Skin epidermis (tissue), 12 donors: ENCODE results near the gene SLC66A3.
A peak's percentile ranks its signal among the peaks of the same experiment; 100 is the strongest.

ENCODE experiments used
- H3K27ac ChIP-seq, 21 experiments: fragments of 200-600 bp; sonication (generic) in 11 of 21; one replicate each; pipeline ENCODE4 v1.5.0; 2020; ENCODE audit warnings: mild to moderate bottlenecking in 3 of 21, inconsistent platforms in 2 of 21, moderate library complexity in 2 of 21
- H3K4me3 ChIP-seq, 7 experiments: fragments of 200-600 bp; sonication (generic) in 2 of 7; one replicate each; pipeline ENCODE4 v1.5.0; 2020; ENCODE audit warnings: inconsistent platforms in 2 of 7, mild to moderate bottlenecking in 2 of 7, moderate library complexity in 1 of 7

Gene SLC66A3

GRCh38 chr2:11133238-11133935 is 21.9 kb upstream of the SLC66A3 start:
- peak overlapping the region; percentile 26 to 49 (median 35) for H3K4me3 ChIP-seq
- H3K27ac ChIP-seq: peak overlapping the region in 8 of 21 experiments; percentile 11 to 31 (median 24)

GRCh38 chr2:11133936-11134320 is 21.3 kb upstream of the SLC66A3 start:
- Histone ChIP-seq H3K27ac (no peak overlapping the region), H3K4me3 (no peak overlapping the region)

GRCh38 chr2:11134349-11134748 is 20.9 kb upstream of the SLC66A3 start:
- H3K4me3 ChIP-seq: no peak overlapping the region
- H3K27ac ChIP-seq: no peak overlapping the region

GRCh38 chr2:11140492-11140891 is 14.8 kb upstream of the SLC66A3 start:
- H3K27ac ChIP-seq: no peak overlapping the region
- H3K4me3 ChIP-seq: no peak overlapping the region

- no peak overlapping the region for H3K27ac ChIP-seq
- no peak overlapping the region for H3K4me3 ChIP-seq
These were observed 13.9 kb upstream of the SLC66A3 start for GRCh38 chr2:11141319-11141718.

- no peak overlapping the region for H3K4me3 ChIP-seq
These were observed 12.9 kb upstream of the SLC66A3 start for GRCh38 chr2:11142330-11142729.

GRCh38 chr2:11142987-11143386 is 12.3 kb upstream of the SLC66A3 start:
- H3K27ac ChIP-seq: no peak overlapping the region
- H3K4me3 ChIP-seq: no peak overlapping the region

More at GRCh38 chr2:11142330-11142729, 12.9 kb upstream of the SLC66A3 start:
- no peak overlapping the region for H3K27ac ChIP-seq

- no peak overlapping the region for H3K27ac ChIP-seq
- no peak overlapping the region for H3K4me3 ChIP-seq
These were observed 11.1 kb upstream of the SLC66A3 start for GRCh38 chr2:11144077-11144737.

- H3K27ac ChIP-seq: no peak overlapping the region
- no peak overlapping the region for H3K4me3 ChIP-seq
These were observed 10.6 kb upstream of the SLC66A3 start for GRCh38 chr2:11144738-11145079.

- H3K27ac ChIP-seq: no peak overlapping the region
These were observed 9.9 kb upstream of the SLC66A3 start for GRCh38 chr2:11145350-11145749.

GRCh38 chr2:11146076-11146475 is 9.2 kb upstream of the SLC66A3 start:
- Histone ChIP-seq H3K4me3 (no peak overlapping the region), H3K27ac (no peak overlapping the region)

More at GRCh38 chr2:11145350-11145749, 9.9 kb upstream of the SLC66A3 start:
- H3K4me3 ChIP-seq: no peak overlapping the region

- no peak overlapping the region for H3K27ac ChIP-seq
These were observed 8.0 kb upstream of the SLC66A3 start for GRCh38 chr2:11147263-11147662.

GRCh38 chr2:11152591-11152990 is 2.7 kb upstream of the SLC66A3 start:
- no peak overlapping the region for H3K27ac ChIP-seq
- H3K4me3 ChIP-seq: no peak overlapping the region

More at GRCh38 chr2:11147263-11147662, 8.0 kb upstream of the SLC66A3 start:
- H3K4me3 ChIP-seq: no peak overlapping the region

GRCh38 chr2:11154016-11154922 is 998 bp upstream of the SLC66A3 start:
- H3K27ac ChIP-seq: peak overlapping the region in 20 of 21 experiments; percentile 54 to 95 (median 88)
- H3K4me3 ChIP-seq: peak overlapping the region; percentile 19 to 48 (median 39)

- Histone ChIP-seq H3K27ac (peak overlapping the region in 20 of 21 experiments; percentile 54 to 95 (median 88)), H3K4me3 (peak overlapping the region; percentile 51 to 77 (median 70))
These were observed 315 bp upstream of the SLC66A3 start for GRCh38 chr2:11154923-11155380.

- Histone ChIP-seq H3K27ac (no peak overlapping the region), H3K4me3 (peak overlapping the region in 1 of 7 experiments; percentile 65)
These were observed 1.3 kb downstream of the SLC66A3 start for GRCh38 chr2:11156396-11157075.

GRCh38 chr2:11157296-11157695 is 2.0 kb downstream of the SLC66A3 start:
- Histone ChIP-seq H3K4me3 (no peak overlapping the region), H3K27ac (no peak overlapping the region)

- Histone ChIP-seq H3K27ac (no peak overlapping the region), H3K4me3 (no peak overlapping the region)
These were observed 2.5 kb downstream of the SLC66A3 start for GRCh38 chr2:11157731-11158130.

GRCh38 chr2:11158916-11159573 is 3.8 kb downstream of the SLC66A3 start:
- Histone ChIP-seq H3K27ac (no peak overlapping the region), H3K4me3 (no peak overlapping the region)
